ENCODE results near the gene GALNT1. TPM values are rescaled to one million over a fixed set of nuclear protein-coding genes. Genes with fewer than 3 reads are reported as not detected.

The GALNT1 gene
- total and polyA plus RNA-seq, 10 donors, result 13.9 to 67.1 (median 49.9) TPM

GRCh38 chr18:35593859-35594258 lies 12.3 kb downstream of the GALNT1 start:
- WGBS, 5 donors, result 91 to 98% (median 94%) methylated on average over 4 of the region's 4 CpGs
- H3K27me3 ChIP-seq (replicated peaks in 1 of 7), result no peaks in the 10 kb centered on the region
- H3K9me3 ChIP-seq, result peaks cover 0 to 9% (median 5%) of the 10 kb centered on the region in 8 donors
- no peak overlapping the region for H3K4me3 ChIP-seq
- no peak for DNase-seq
- peaks cover 0 to 54% (median 33%) of the 10 kb centered on the region in 6 donors for H3K4me1 ChIP-seq
- intact Hi-C loops (cut with DNase I; ENCODE audit: low total_unique reads), result no loop called here
- H3K27ac ChIP-seq, result no peak overlapping the region
- H3K36me3 ChIP-seq, result peaks cover 0 to 8% (median 0%) of the 10 kb centered on the region in 6 donors
- no peak for TF ChIP-seq POLR2AphosphoS5 (IDR thresholded peaks at IDR 0.05)
- TF ChIP-seq, protein P1, sequence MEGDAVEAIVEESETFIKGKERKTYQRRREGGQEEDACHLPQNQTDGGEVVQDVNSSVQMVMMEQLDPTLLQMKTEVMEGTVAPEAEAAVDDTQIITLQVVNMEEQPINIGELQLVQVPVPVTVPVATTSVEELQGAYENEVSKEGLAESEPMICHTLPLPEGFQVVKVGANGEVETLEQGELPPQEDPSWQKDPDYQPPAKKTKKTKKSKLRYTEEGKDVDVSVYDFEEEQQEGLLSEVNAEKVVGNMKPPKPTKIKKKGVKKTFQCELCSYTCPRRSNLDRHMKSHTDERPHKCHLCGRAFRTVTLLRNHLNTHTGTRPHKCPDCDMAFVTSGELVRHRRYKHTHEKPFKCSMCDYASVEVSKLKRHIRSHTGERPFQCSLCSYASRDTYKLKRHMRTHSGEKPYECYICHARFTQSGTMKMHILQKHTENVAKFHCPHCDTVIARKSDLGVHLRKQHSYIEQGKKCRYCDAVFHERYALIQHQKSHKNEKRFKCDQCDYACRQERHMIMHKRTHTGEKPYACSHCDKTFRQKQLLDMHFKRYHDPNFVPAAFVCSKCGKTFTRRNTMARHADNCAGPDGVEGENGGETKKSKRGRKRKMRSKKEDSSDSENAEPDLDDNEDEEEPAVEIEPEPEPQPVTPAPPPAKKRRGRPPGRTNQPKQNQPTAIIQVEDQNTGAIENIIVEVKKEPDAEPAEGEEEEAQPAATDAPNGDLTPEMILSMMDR (IDR thresholded peaks at IDR 0.05 in 8 of 11, conservative IDR thresholded peaks at IDR 0.05 in 3 of 11), result no peak
- no peak for TF ChIP-seq POLR2A (IDR thresholded peaks at IDR 0.05)

DNA sequence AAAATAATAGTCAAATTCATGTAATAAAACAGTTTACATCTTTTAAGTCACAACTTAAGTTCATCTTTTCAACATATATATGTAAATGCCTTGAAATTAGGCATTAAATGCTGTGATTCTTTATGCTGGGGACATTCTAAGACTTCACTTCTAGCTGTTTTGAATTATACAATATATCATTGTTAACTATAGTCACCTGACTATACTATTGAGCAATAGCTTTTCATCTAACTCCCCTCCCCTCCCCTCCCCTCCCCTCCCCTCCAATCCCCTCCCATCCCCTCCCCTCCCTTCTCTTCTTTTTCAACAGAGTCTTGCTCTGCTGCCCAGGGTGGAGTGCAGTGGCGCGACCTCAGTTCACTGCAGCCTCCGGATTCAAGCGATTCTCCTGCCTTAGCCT lies 16.2 kb downstream of the GALNT1 start:
- H3K4me1 ChIP-seq, result peaks cover 0 to 27% (median 15%) of the 10 kb centered on the region in 6 donors
- no peak for DNase-seq
- H3K27me3 ChIP-seq (replicated peaks in 1 of 7), result no peaks in the 10 kb centered on the region
- H3K4me3 ChIP-seq, result no peak overlapping the region
- TF ChIP-seq POLR2AphosphoS5 (IDR thresholded peaks at IDR 0.05), result no peak
- 95 to 100% (median 99%) methylated on average over 4 of the region's 4 CpGs for WGBS, 5 donors
- H3K27ac ChIP-seq, result no peak overlapping the region
- intact Hi-C loops (cut with DNase I; ENCODE audit: low total_unique reads), result no loop called here
- peaks cover 11 to 46% (median 37%) of the 10 kb centered on the region in 8 donors for H3K9me3 ChIP-seq
- H3K36me3 ChIP-seq, result peaks cover 0 to 8% (median 0%) of the 10 kb centered on the region in 6 donors

DNA sequence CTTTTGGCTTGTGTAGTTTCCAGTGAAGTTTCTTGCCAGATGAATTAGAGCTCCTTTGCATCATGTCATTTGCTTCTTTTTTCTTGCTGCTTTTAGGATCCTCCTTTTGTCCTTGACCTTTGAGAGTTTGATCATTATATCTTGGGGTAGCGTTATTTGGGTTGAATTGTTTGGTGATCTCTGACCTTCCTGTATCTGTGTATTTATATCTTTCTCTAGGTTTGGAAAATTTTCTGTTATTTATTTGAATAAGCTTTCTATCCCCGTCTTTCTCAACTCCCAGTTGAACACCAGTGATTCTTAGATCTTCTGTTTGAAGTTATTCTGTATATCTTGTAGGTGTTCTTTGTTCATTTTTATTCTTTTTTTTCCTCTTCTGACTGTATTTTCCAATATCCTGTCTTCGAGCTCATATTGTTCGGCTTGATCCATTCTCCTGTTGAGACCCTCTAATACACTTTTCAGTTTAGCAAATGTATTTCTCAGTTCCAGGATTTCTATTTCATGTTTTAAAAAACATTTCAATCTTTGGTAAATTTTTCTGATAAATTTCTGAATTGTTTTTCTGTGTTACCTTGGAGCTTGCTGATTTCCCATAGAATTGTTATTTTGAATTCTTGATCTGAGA lies 20.8 kb downstream of the GALNT1 start:
- no peak overlapping the region for H3K4me3 ChIP-seq
- peaks cover 12 to 60% (median 55%) of the 10 kb centered on the region in 8 donors for H3K9me3 ChIP-seq
- H3K36me3 ChIP-seq, result peaks cover 0 to 8% (median 0%) of the 10 kb centered on the region in 6 donors
- intact Hi-C loops (cut with DNase I; ENCODE audit: low total_unique reads), result no loop called here
- TF ChIP-seq, protein P1 (IDR thresholded peaks at IDR 0.05 in 8 of 11, conservative IDR thresholded peaks at IDR 0.05 in 3 of 11), result no peak
- no peak for TF ChIP-seq POLR2A (IDR thresholded peaks at IDR 0.05)
- TF ChIP-seq POLR2AphosphoS5 (IDR thresholded peaks at IDR 0.05), result no peak
- no peaks in the 10 kb centered on the region for H3K27me3 ChIP-seq (replicated peaks in 1 of 7)
- WGBS, 5 donors, result 84 to 97% (median 94%) methylated on average over 4 of the region's 4 CpGs
- H3K27ac ChIP-seq, result no peak overlapping the region
- H3K4me1 ChIP-seq, result peaks cover 0 to 29% (median 6%) of the 10 kb centered on the region in 6 donors
- DNase-seq, result no peak

GRCh38 chr18:35603008-35603407 lies 21.5 kb downstream of the GALNT1 start:
- DNase-seq, result no peak
- peaks cover 0 to 7% (median 0%) of the 10 kb centered on the region in 6 donors for H3K36me3 ChIP-seq
- TF ChIP-seq POLR2A (IDR thresholded peaks at IDR 0.05) (no peak), POLR2AphosphoS5 (IDR thresholded peaks at IDR 0.05) (no peak)
- TF ChIP-seq, protein P1 (IDR thresholded peaks at IDR 0.05 in 8 of 11, conservative IDR thresholded peaks at IDR 0.05 in 3 of 11), result no peak
- H3K4me1 ChIP-seq, result peaks cover 0 to 36% (median 6%) of the 10 kb centered on the region in 6 donors
- no peak overlapping the region for H3K4me3 ChIP-seq
- H3K27me3 ChIP-seq (replicated peaks in 1 of 7), result no peaks in the 10 kb centered on the region
- H3K27ac ChIP-seq, result no peak overlapping the region
- intact Hi-C loops (cut with DNase I; ENCODE audit: low total_unique reads), result no loop called here
- peaks cover 12 to 59% (median 54%) of the 10 kb centered on the region in 8 donors for H3K9me3 ChIP-seq
